B cell (primary cell): Measurements from ENCODE around the gene PRPSAP1.

Experiments
- EZH2 ChIP-seq: IDR thresholded peaks from 2 replicates; pipeline ENCODE4 v1.6.1; 2012; ENCODE audit warnings: borderline replicate concordance, low read depth, mild to moderate bottlenecking, moderate library complexity, low read length; ENCODE audit not compliant: insufficient read depth, poor library complexity, severe bottlenecking
- TF ChIP-seq, protein P1 (sequence below): fragments of 200-600 bp; IDR thresholded peaks from one replicate; pipeline ENCODE4 v1.8.0; 2022; ENCODE audit warnings: antibody characterized with exemption, mild to moderate bottlenecking

DNA sequence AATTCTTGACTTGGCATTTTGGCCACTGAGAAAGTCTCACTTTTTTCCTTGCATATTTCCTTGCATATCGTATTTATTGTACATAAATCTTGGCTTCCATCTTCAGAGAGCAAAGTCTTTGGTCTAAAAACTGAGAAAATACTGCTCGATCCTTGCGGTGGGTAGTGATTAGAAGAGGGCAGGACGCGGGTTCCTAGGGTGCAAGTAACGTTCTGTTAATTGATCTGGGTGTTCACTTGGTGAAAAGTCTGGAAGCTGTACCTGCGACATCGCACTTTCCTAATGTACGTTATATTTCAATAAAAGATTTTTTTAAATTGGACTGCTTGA is 89.3 kb downstream of the PRPSAP1 start:
- TF ChIP-seq, protein P1, sequence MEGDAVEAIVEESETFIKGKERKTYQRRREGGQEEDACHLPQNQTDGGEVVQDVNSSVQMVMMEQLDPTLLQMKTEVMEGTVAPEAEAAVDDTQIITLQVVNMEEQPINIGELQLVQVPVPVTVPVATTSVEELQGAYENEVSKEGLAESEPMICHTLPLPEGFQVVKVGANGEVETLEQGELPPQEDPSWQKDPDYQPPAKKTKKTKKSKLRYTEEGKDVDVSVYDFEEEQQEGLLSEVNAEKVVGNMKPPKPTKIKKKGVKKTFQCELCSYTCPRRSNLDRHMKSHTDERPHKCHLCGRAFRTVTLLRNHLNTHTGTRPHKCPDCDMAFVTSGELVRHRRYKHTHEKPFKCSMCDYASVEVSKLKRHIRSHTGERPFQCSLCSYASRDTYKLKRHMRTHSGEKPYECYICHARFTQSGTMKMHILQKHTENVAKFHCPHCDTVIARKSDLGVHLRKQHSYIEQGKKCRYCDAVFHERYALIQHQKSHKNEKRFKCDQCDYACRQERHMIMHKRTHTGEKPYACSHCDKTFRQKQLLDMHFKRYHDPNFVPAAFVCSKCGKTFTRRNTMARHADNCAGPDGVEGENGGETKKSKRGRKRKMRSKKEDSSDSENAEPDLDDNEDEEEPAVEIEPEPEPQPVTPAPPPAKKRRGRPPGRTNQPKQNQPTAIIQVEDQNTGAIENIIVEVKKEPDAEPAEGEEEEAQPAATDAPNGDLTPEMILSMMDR = no peak
- TF ChIP-seq EZH2 = no peak
